GM10248 (cell line): ENCODE data around the gene CHD2.

Experiments
- CTCF ChIA-PET: fragments of 300-600 bp; sonication (Branson Sonifier 250); formaldehyde crosslinking; extraction: SDS; loops from one replicate; lab custom pipeline; 2021; ENCODE audit warnings: antibody characterized with exemption; lab: Yijun Ruan, JAX
- POLR2A ChIA-PET: fragments of 350-650 bp; sonication (Branson Sonifier 250); formaldehyde crosslinking; extraction: SDS; loops from one replicate; lab custom pipeline; 2020; ENCODE audit warnings: antibody characterized with exemption; lab: Yijun Ruan, JAX
- DNase-seq: peaks from one replicate; pipeline ENCODE4 v3.0.0; 2012; ENCODE audit errors: extremely low spot score
- TF ChIP-seq, protein P1 (sequence below): IDR thresholded peaks from 2 replicates; pipeline ENCODE4 v1.5.1; 2012; ENCODE audit warnings: mild to moderate bottlenecking, low read depth; ENCODE audit errors: extremely low read depth, missing control alignments, control extremely low read depth

The CHD2 gene

DNA sequence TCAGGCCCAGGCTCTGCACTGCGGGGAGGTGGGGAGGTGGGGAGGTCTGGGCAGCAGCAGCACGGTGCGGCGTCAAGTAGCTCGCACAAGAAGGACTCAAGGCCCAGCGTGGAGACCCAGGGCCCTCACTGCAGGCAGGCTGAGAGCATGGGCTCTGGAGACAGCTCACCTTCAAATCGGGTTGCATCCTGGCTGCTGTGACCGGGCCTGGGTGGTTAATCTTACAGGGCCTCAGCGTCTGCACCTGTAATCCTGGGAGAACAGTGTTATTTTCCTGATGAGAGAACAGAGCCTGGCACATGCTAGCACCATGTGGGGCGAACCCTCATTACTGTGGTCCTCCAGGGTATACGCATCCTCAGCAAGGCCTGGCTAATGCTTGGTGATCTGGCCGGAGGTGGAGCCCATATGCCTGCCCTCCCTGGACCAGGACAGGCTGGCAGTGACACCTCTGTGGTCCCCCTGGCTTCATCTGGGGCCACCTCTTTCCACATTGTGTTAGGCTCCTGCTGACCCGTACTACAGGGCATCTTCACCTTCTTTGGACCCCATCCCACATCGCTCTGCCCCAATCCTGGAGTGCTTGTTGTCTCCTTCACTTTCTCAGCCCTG, 133.4 kb downstream of the CHD2 start:
- DNase-seq: peak; percentile 11
- CTCF ChIA-PET: interaction anchor here (1.3 to 2.3 kb wide), 3 partner anchors 12 to 1086 kb away, joined by 4 to 8 read pairs (median 4); no protein-coding TSS in a partner anchor
- TF ChIP-seq, protein P1, sequence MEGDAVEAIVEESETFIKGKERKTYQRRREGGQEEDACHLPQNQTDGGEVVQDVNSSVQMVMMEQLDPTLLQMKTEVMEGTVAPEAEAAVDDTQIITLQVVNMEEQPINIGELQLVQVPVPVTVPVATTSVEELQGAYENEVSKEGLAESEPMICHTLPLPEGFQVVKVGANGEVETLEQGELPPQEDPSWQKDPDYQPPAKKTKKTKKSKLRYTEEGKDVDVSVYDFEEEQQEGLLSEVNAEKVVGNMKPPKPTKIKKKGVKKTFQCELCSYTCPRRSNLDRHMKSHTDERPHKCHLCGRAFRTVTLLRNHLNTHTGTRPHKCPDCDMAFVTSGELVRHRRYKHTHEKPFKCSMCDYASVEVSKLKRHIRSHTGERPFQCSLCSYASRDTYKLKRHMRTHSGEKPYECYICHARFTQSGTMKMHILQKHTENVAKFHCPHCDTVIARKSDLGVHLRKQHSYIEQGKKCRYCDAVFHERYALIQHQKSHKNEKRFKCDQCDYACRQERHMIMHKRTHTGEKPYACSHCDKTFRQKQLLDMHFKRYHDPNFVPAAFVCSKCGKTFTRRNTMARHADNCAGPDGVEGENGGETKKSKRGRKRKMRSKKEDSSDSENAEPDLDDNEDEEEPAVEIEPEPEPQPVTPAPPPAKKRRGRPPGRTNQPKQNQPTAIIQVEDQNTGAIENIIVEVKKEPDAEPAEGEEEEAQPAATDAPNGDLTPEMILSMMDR: no peak
- POLR2A ChIA-PET: no interaction called here

DNA sequence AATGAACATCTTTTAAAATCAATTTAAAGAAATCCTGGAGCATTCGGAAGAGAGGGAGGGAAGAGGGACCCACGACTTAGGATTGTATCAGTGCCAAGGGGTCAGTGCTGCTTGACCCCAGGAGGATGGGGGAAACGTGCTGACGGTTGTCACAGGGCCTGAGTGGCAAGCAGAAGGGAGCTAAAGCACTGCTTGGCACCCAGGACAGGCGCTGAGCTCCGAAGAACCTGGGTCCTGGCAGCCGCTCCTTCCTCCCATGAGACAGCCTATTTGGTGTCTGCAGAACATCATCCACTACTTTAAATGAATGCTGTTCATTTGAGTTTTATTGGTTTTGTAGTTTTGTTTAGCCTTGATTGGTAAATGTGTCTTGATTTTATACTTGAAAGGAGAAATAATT, 134.4 kb downstream of the CHD2 start:
- no peak for DNase-seq
- ChIA-PET POLR2A (no interaction called here), CTCF (interaction anchor here (1.2 to 2.4 kb wide), 4 partner anchors 16 to 1085 kb away, joined by 3 to 10 read pairs (median 5); no protein-coding TSS in a partner anchor)
- TF ChIP-seq, protein P1: no peak

DNA sequence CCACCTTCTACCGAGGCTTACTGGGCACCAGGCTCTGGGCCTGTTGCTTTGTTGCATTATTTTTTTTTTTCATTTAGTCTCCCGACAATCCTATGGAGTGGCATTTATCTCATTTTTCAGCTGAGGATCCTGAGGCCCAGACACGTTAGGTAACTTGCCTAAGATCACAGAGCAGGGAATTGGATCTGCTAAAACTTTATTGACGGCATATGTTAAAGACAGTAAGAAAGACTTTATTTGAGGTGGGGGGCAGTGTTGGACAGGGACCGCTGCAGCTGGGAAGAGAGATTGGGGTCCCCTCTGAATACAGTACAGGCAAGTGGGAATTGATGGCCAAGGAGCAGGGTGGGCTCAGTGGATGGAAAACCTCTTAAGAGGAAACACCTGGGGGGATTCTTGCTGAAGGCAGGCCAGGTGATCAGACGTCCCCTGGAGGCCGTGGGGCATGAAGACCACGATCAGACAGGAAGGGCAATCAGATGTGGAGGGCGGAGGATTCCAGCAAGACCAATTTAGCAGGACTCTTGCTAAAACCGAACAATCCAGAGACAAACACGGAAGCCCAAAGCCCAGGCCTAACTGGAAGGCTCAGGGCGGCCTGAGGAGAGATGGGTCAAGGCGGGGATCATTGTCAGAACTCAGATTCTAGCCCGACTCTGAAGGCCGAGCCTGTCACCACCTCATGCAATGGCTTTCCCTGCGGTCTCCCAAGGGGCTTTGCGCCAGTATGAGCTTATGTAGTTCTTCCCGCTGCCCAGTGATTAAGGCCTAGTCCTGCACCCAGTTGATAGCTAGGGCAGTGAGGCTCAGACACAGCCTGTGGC, 135.2 kb downstream of the CHD2 start:
- TF ChIP-seq, protein P1: no peak
- ChIA-PET POLR2A (no interaction called here), CTCF (interaction anchor here (1.0 to 2.4 kb wide), 13 partner anchors 9 to 1085 kb away, joined by 3 to 10 read pairs (median 4); no protein-coding TSS in a partner anchor)
- DNase-seq: no peak

DNA sequence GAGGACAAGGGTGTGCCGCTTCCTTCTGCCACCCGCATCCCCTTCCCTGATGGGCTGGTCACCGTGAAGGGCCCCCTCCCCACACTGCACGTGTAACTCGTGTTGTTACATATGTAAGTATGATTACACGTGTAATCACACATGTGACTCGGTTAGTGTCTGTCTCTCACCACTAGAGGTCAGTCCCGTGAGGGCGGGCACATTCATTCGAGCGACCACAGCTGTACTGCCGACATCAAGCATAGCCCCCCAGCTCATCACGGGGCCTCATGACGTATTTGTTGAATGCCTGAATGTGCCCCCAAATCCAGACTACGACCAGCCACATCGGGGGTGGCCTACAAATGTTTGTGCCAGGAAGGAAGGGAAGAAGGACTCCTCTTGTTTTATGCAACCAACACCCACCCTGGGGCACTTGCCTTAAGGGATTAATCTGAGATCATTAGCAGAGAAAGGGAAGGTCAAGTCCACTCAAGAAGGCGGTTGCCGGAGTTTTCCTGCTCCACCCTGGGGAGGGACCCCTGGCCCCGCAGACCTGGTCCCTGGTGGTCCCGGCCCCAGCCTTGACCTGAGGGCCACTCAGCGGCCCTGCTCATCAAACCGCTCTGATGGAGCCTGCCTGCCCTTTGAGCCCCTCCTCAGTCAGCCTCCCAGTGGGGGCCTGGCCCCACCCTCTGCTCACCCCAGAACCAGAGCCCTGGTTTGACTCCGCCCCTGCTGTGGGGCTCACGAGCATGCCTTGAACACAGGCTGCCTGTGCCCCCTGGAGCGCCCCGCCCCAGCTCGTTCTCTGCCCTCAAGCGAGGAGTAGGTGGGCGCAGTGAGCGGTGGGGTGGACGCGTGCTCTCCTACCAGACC, 136.1 kb downstream of the CHD2 start:
- DNase-seq: peak; percentile 78
- TF ChIP-seq, protein P1: peak; percentile 52
- ChIA-PET POLR2A (no interaction called here), CTCF (interaction anchor here (0.8 to 2.4 kb wide), 14 partner anchors 9 to 1084 kb away, joined by 3 to 10 read pairs (median 4); no protein-coding TSS in a partner anchor)

DNA sequence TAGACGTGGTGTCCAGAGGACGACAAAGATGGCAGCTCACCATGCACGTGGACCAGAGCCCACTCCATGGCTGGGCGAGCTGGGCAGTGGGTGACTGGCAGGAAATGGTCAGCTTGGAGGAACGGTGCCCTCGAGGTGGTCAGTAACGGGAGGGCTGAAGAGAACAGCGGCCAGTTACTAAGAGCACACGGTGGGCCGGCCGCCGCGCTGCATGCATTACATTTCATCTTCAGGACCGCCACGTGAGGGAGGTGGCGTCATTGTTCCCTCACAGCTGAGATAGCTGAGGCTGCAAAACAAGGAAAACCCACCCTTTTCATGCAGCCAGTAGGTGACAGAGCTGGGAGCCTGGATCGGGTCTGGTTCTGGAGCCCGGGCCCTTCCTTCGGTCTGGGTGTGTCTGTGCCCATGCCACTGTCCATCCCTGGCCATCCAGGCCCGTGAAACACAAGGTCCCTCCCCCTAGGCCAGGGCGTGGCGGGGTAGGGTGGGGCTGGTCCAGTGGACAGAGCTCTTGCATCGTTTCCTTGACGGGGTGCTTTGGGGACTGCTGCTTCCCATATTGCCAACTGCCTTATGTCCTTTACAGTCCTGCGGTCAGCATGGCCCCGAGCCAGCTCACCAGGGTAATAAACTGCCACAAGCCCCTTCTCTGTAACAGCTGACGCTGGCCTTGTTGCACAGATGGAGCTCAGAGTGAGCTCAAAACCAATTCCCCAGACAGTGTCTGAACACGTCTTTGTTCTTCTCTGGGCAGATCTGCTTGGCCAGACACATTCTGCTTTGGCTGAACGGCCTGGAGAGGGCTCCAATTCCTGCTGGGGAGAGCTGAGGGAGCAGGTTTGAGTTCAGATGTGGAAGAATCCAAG, 137.1 kb downstream of the CHD2 start:
- ChIA-PET POLR2A (no interaction called here), CTCF (interaction anchor here (0.8 to 3.2 kb wide), 9 partner anchors 7 to 1288 kb away, joined by 3 to 17 read pairs (median 3); no protein-coding TSS in a partner anchor)
- TF ChIP-seq, protein P1: no peak
- no peak for DNase-seq
